HG02870 (cell line): ENCODE data around the gene LHX6.

ENCODE experiments used
- ATAC-seq: cut with Tn5 transposase; IDR thresholded peaks from one replicate; pipeline ENCODE4 v1.9.1; 2021; ENCODE audit warnings: mild to moderate bottlenecking, moderate library complexity; ENCODE audit not compliant: unreplicated experiment

LHX6 gene

GRCh38 chr9:122158202-122158601 is 70.6 kb downstream of the LHX6 start:
- peak; percentile 47 for ATAC-seq

GRCh38 chr9:122155796-122156195 is 73.0 kb downstream of the LHX6 start:
- ATAC-seq, result no peak
